IPS DF 4.7 (cell line): ENCODE measurements around the gene RNGTT.

ENCODE experiments used
- DNase-seq: peaks from one replicate; pipeline ENCODE4 v3.0.0-alpha.2; 2013; ENCODE audit warnings: low spot score; ENCODE audit errors: extremely low read depth

RNGTT gene

DNA sequence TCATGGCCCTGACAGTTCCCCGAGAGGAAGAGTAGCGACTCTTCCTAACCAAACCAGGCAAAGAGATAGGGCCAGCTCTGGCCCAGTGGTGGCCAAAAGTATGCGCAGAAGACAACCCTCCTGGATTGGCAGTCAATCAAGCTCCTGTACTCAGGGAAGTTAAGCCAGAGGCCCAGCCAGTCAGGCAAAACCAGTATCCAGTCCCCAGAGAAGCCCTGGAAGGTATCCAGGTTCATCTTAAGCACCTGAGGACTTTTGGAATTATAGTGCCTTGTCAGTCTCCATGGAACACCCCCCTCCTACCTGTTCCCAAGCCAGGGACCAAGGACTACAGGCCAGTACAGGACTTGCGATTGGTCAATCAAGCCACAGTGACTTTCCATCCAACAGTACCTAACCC, 298.3 kb downstream of the RNGTT start:
- DNase-seq: no peak

DNA sequence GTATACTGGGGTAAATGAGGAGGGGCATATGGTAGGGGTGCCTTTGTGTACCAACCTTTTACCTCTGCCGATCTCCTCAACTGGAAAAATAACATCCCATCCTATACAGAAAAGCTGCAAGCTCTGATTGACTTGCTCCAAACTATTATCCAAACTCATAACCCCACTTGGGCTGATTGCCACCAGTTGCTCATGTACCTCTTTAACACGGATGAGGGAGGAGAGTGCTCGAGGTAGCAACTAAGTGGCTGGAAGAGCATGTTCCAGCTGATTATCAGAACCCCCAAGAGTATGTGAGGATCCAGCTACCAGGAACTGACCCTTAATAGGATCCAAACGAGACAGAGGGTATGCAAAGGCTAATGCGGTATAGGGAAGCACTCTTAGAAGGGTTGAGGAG, 299.6 kb downstream of the RNGTT start:
- DNase-seq: no peak

GRCh38 chr6:88662653-88663174, 300.7 kb downstream of the RNGTT start:
- no peak for DNase-seq

GRCh38 chr6:88662163-88662580, 301.2 kb downstream of the RNGTT start:
- no peak for DNase-seq

DNA sequence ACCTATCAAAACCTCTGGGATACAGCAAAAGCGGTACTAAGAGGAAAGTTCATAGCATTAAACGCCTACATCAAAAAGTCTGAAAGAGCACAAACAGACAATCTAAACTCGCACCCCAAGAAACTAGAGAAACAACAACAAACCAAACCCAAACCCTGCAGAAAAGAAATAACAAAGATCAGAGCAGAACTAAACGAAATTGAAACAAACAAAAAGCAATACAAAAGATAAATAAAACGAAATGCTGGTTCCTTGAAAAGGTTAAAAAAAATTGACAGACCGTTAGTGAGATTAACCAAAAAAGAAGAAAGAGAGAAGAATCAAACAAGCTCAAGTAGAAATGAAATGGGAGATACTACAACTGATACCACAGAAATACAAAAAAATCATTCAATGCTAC, 302.3 kb downstream of the RNGTT start:
- no peak for DNase-seq

GRCh38 chr6:88655586-88655985, 307.8 kb downstream of the RNGTT start:
- DNase-seq: no peak

DNA sequence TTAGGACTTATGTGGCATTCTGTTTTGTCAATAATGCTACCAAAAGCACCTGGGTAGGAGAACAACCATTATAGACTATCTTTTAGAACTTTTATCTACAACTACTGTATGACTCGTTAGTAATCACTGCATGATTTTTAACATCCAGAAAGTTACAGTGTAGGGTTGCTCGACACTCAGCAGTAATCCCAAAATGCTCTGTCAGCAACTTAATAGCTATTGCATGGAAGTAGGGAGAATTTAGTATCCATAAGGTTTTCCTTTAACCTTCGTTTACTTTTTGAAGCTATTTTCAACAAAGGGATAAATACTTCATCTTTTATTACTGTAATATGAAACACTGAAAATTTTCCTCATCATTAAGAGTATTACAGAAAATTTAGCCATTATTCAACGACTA, 309.5 kb downstream of the RNGTT start:
- no peak for DNase-seq

DNA sequence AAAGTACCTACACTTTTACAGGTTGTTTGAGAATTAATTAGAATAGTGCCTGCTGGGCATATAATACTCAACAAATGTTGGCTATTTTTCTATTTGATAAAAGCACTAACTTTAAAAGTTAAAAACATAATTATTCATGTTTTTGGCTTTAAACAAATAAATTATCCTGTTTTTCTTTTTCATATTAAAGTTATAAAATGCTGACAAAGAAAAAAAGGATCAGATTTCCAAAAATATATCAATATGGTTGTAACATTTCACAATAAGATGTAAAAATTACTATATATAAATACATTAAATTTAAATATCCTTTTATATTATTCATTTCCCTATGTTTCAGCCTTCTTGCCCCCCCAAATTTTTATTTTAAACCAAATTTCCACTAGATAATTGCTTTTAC, 312.0 kb downstream of the RNGTT start:
- no peak for DNase-seq

- DNase-seq: no peak
Observed at GRCh38 chr6:88650979-88651378, 312.4 kb downstream of the RNGTT start.

DNA sequence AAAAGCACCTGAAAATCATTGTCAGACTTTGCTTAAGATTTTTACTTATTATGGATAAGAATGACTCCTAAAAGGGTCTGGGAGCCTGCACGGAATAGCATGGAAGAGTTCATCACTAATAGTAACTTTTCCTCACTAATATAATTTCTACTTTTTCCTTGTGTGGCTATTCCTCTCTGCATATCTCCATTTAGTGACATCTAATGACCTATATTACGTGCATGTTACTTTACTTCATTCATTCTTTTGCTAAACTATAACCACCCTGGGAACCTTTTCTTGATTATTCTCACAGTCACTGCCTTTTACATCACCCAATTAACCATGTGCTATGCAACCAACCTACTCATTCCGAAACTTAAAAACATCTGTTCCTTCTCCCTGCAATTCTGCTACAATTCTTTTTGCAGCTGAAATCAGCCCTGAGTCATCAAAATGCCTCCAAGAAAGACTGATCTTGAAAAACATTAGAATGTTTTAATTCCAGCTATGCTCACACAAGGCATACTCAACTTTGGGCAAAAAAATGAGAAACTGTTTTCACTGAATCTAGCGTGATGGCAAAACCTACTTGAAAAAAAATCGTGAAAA, 313.3 kb downstream of the RNGTT start:
- no peak for DNase-seq

DNA sequence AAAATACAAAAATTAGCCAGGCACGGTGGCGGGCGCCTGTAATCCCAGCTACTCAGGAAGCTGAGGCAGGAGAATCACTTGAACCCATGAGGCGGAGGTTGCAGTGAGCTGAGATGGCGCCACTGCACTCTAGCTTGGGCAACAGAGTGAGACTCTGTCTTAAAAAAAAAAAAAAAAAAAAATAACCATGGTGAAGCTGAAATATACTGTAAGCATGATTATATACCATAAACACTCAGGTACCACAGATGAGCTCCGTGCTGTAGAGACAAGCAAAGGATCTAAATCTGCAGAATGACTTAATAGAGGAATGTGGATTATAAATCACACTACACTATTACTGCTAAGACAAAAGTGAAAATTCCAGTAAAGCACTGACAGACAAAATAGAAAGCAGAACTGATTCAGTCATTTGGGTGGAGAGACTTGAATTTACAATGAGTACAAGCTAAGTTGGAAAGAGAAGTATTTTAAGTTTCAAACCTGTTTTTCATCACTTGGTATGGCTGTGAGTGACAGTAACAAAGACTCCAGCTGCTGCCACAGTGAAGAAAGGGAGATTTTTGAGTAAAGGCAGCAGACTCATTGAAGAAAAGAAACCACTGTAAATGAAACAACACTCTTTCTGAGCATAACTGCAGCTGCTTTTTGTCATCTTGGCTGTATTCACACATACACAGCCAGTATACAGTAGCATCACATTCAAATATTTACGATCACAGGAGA, 322.1 kb downstream of the RNGTT start:
- DNase-seq: no peak

DNA sequence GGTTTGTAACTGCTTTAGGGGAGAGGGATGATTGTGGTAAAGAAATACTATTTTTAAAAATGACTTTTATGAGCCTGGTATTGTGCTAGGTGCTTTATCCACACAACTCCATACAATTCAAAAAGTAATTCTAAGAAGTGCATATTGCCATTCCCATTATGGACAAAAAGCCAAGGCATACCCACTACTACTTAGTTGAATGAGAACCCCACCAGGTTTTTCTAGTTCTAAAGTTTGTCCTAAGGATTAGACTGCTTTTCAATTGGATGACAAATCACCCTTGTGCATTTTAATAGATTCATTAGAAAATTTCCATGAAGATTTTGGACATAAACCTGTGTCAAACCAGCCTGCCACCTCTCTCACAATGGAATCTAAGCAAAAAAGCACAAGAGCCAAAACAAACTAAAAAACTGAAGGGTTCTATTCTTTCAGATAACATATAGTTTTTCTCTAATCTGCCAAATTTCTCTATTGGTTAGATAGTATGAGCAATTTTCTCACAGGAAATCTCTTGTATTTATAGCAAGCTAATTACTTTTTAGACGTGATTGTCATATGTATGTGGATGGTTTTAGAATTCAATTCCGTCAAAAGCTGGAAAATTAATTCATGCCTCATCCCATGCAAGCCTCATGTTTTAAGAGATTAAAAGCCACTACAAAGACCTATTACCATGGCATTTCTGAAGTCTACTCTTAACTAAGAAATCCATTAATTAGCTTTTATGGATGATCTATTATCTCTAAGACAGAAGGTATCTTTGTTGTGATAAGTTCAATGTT, 325.5 kb downstream of the RNGTT start:
- no peak for DNase-seq

DNA sequence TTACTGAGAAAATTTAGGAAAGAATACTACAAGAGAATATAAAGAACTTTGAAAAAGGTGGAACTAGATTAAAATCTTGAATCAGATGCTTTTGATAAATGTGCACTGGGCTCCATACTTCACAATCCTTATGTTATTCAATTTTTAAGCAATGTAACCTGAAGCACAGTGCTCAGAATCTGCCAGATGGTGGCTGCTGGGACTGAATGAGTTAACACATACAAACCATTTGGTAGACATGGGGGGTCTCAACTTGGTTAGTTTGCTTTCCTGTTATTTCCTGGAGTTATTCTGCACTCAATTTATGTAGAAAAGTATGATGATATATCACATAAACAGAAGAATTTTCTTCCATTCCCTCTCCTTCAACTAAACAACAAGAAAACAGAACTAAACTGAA, 326.5 kb downstream of the RNGTT start:
- DNase-seq: no peak

DNA sequence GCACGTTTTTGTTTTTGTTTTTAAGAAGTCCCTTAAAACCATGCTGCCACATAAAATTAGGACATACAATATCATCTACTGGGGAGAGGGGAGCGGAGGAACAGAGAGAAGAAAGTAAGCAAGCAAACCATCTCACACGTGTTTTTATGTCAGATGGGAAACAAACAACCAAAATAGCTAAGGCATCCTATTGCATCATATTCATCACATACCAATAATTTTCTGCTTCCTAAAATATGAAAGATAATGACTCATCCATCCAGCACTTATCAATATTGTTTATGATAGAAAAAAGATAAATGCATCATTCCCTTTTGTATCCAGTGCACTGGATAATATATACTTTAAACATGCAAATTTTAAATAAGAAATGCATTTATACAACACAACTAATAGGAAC, 329.6 kb downstream of the RNGTT start:
- no peak for DNase-seq

GRCh38 chr6:88631830-88632229, 331.6 kb downstream of the RNGTT start:
- DNase-seq: no peak

DNA sequence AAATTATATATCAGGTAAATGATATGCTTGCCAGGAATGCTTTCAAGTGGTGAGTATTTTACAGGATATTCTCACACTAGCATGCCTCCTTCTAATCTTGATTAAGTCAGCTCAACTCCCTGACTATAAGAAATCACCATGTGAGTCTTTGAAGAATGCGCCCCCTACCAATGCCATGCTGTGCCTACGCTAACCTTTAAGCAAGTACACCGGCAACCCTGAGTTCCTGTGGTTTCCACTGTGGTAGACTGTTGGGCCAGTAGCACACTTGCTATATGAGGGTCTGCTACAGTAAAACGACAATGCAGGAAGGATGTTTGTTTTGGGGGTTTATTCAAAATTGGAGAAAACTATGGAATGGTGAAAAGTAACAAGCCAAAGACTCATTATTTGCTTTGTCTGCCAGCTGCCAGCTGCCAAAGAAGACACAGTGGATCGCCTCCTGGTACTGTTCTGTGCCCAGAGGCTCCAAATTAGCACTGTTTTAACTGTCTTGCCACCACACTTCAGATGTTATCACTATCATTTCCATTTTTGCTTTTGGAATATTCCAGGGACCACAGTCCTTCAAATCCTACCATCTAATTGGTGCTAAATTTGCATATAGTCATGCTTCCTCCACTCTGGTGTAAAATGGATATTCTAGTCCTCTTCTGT, 333.5 kb downstream of the RNGTT start:
- peak; percentile 33 for DNase-seq

- DNase-seq: no peak
Observed at GRCh38 chr6:88626460-88626859, 337.0 kb downstream of the RNGTT start.

- DNase-seq: no peak
Observed at GRCh38 chr6:88623531-88623930, 339.9 kb downstream of the RNGTT start.

- no peak for DNase-seq
Observed at GRCh38 chr6:88619951-88620350, 343.5 kb downstream of the RNGTT start.

DNA sequence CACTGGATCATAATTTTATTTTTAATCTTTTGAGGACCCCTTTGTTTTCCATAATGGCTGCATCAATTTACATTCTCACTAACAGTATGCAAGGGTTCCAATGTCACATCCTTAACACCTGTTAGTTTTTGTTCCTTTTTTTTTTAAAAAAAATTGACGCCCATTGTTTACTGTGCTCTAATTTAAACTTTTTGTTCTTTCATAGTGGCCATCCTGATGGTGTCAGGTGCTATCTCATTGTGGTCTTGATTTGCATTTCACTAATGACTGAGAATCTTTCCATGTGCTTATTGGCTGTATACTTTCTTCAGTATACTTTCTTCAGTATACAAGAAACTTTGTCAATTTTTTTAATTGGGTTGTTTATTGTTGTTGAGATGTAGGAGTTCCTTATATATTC, 347.0 kb downstream of the RNGTT start:
- no peak for DNase-seq

DNA sequence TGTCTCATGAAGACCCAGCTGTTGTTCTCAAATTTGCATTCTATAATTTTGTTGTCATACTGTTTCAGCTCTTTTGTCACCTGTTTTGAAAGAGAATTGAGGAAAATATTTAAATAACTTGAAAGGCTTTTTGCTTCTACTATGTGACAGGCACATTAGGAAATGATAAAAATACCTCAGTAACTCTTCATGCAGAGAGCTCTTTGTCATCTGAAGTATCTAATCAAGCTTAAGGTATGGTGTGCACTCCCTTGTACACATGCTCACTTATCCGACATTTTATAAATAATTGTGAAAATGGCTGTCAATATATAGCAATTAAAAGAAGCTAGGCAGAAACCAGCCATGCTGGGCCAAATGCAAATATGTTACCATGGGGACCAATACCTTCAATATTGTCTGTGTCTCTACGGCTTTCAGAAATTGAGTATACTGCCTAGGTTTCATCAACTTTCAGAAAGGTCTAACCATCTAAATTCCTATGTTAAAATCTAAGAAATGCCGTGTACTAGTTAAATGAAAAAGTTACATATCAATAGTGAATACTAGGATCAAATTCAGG, 349.0 kb downstream of the RNGTT start:
- no peak for DNase-seq

DNA sequence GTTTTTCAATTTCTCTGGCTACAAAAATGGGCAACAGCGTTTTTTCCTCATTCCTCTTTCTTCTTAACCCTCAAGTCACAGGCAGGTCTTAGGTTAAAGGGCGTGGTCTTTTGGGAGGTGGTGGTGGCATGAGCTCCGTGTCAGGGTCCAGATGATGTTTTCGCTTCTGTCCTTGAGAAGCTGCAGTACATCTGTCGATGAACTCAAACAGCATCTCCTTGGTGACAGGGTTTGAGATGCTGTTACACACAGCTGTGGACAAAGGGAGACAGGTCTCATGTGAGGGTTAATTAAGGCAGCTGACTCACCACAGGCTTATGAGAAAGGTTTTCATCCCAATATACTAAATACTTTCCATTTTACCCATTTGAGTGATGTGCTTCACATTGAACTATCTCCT, 350.8 kb downstream of the RNGTT start:
- no peak for DNase-seq
